H1 (cell line): ENCODE results near the gene PRRG1. TPM values are rescaled to one million over a fixed set of nuclear protein-coding genes. Genes with fewer than 3 reads are reported as not detected.

Experiments used
- CHD7 ChIP-seq: fragments of 300-600 bp; sonication (generic); IDR thresholded peaks from 2 replicates; pipeline ENCODE4 v1.7.1; 2012; ENCODE audit warnings: low read length, moderate library complexity, mild to moderate bottlenecking, inconsistent platforms; ENCODE audit not compliant: insufficient replicate concordance
- HDAC6 ChIP-seq: IDR thresholded peaks from one replicate; pipeline ENCODE4 v1.7.1; 2012; ENCODE audit warnings: low read depth, mild to moderate bottlenecking, inconsistent platforms, low read length, moderate library complexity
- SIX5 ChIP-seq: IDR thresholded peaks from 2 replicates; pipeline ENCODE4 v1.6.1; 2011; ENCODE audit warnings: mild to moderate bottlenecking, low read depth, low read length
- TBP ChIP-seq: IDR thresholded peaks from 2 replicates; pipeline ENCODE4 v1.6.1; 2011; ENCODE audit warnings: low read depth, low read length, improper control_type of control experiment
- polyA plus RNA-seq, 7 experiments: library from polyadenylated mRNA; depleted of rRNA in 3 of 7; stranded (reverse) in 5 of 7; unstranded in 2 of 7; fragments of >200 nt in 5 of 7; fragments of 200-250 nt in 2 of 7; gene quantifications; 1 replicate in 5 of 7; 2 replicates in 1 of 7; 4 replicates in 1 of 7; pipeline versions ENCODE4 v1.2.1 to v1.2.3, GENCODE V29; 2011 to 2013; ENCODE audit warnings: missing spikeins in 2 of 7, mixed read lengths in 2 of 7
- total RNA-seq: library from RNA; stranded (reverse); fragmentation: NEBNext Ultra II Directional; extraction: Animal tissue kit (Norgen Biotek cat#: 25700); gene quantifications from 2 replicates; pipeline ENCODE4 v1.2.1, GENCODE V29; 2021

PRRG1 gene
- total and polyA plus RNA-seq, 2 of the 8 experiments (the other 6 are each of a cell fraction or from before 2014, with no cell fraction given) = 10.2 to 10.5 TPM

GRCh38 chrX:37485429-37485828 lies 136.3 kb downstream of the PRRG1 start (continued):
- no peak for TF ChIP-seq CHD7
- TF ChIP-seq SIX5 = no peak
- TF ChIP-seq HDAC6 = no peak
- TF ChIP-seq TBP = no peak
